DOHH2 (cell line): Measurements from ENCODE around the gene CASP2.

Experiments used
- EZH2phosphoT487 ChIP-seq: fragments of 200-600 bp; sonication (generic); IDR thresholded peaks from 2 replicates; pipeline ENCODE4 v1.6.1; 2017; ENCODE audit warnings: borderline replicate concordance, mild to moderate bottlenecking, antibody characterized with exemption, low read length, moderate library complexity, mixed read lengths
- TF ChIP-seq, protein P1 (sequence below): fragments of 200-600 bp; sonication (generic); IDR thresholded peaks from one replicate; pipeline ENCODE4 v1.5.1; 2014; ENCODE audit warnings: antibody characterized with exemption, mild to moderate bottlenecking, low read depth, low read length; ENCODE audit not compliant: poor library complexity, severe bottlenecking

DNA sequence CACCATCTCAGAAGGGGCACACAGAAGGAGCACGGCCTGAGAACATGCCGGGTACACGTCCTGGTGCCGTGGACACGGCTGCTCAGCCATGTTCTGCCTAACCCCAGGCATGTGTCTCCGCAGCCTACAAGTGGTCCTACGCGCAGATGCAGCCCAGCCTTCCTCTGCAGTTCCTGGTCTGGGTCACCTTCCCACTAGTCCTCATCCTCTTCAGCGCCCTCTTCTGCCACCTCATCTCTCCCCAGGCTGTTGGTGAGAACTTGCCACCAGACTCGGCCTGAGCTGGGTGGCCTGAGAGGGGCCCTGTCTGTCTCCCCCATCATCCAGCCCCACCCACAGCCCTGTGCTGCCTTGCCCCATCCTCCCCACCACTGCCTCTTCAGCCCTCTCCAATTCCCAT lies 33.1 kb downstream of the CASP2 start:
- TF ChIP-seq, protein P1, sequence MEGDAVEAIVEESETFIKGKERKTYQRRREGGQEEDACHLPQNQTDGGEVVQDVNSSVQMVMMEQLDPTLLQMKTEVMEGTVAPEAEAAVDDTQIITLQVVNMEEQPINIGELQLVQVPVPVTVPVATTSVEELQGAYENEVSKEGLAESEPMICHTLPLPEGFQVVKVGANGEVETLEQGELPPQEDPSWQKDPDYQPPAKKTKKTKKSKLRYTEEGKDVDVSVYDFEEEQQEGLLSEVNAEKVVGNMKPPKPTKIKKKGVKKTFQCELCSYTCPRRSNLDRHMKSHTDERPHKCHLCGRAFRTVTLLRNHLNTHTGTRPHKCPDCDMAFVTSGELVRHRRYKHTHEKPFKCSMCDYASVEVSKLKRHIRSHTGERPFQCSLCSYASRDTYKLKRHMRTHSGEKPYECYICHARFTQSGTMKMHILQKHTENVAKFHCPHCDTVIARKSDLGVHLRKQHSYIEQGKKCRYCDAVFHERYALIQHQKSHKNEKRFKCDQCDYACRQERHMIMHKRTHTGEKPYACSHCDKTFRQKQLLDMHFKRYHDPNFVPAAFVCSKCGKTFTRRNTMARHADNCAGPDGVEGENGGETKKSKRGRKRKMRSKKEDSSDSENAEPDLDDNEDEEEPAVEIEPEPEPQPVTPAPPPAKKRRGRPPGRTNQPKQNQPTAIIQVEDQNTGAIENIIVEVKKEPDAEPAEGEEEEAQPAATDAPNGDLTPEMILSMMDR: no peak
- no peak for TF ChIP-seq EZH2phosphoT487
